IPS-11a (cell line): Measurements from ENCODE around the gene OLFML3.
"Not testable (repeated sequence)": the region's sequence is repeated elsewhere in the genome, so short reads cannot be mapped to it uniquely, and the experiment has no call there.

ENCODE experiments used
- H3K4me3 ChIP-seq: one replicate; pipeline ENCODE4 v1.5.1; 2013; ENCODE audit warnings: low read depth, low read length, control low read depth

OLFML3 gene

GRCh38 chr1:113990530-113990929 lies 11.3 kb downstream of the OLFML3 start:
- H3K4me3 ChIP-seq, result no peak overlapping the region

GRCh38 chr1:113990961-113991360 lies 11.7 kb downstream of the OLFML3 start:
- no peak overlapping the region for H3K4me3 ChIP-seq

GRCh38 chr1:113991467-113991997 lies 12.3 kb downstream of the OLFML3 start:
- H3K4me3 ChIP-seq, result no peak overlapping the region

- no peak overlapping the region for H3K4me3 ChIP-seq
Measured at GRCh38 chr1:113993072-113993471, 13.8 kb downstream of the OLFML3 start.

GRCh38 chr1:113993766-113994165 lies 14.5 kb downstream of the OLFML3 start:
- H3K4me3 ChIP-seq, result no peak overlapping the region

GRCh38 chr1:113995382-113995781 lies 16.1 kb downstream of the OLFML3 start:
- H3K4me3 ChIP-seq, result no peak overlapping the region

- H3K4me3 ChIP-seq, result no peak overlapping the region
Measured at GRCh38 chr1:113998361-113998760, 19.1 kb downstream of the OLFML3 start.

- H3K4me3 ChIP-seq, result no peak overlapping the region
Measured at GRCh38 chr1:113999233-113999632, 20.0 kb downstream of the OLFML3 start.

- H3K4me3 ChIP-seq, result no peak overlapping the region
Measured at GRCh38 chr1:113999799-114000198, 20.5 kb downstream of the OLFML3 start.

- H3K4me3 ChIP-seq, result no peak overlapping the region
Measured at GRCh38 chr1:114000406-114000805, 21.1 kb downstream of the OLFML3 start.

GRCh38 chr1:114002492-114003239 lies 23.4 kb downstream of the OLFML3 start:
- no peak overlapping the region for H3K4me3 ChIP-seq

GRCh38 chr1:114003431-114003830 lies 24.2 kb downstream of the OLFML3 start:
- no peak overlapping the region for H3K4me3 ChIP-seq

GRCh38 chr1:114006825-114007224 lies 27.6 kb downstream of the OLFML3 start:
- not testable (repeated sequence) for H3K4me3 ChIP-seq

- H3K4me3 ChIP-seq, result no peak overlapping the region
Measured at GRCh38 chr1:114008480-114008941, 29.2 kb downstream of the OLFML3 start.

GRCh38 chr1:114008993-114009392 lies 29.7 kb downstream of the OLFML3 start:
- H3K4me3 ChIP-seq, result no peak overlapping the region

- H3K4me3 ChIP-seq, result no peak overlapping the region
Measured at GRCh38 chr1:114009393-114009792, 30.1 kb downstream of the OLFML3 start.

- H3K4me3 ChIP-seq, result no peak overlapping the region
Measured at GRCh38 chr1:114010433-114011184, 31.3 kb downstream of the OLFML3 start.

- no peak overlapping the region for H3K4me3 ChIP-seq
Measured at GRCh38 chr1:114011796-114012195, 32.5 kb downstream of the OLFML3 start.

- H3K4me3 ChIP-seq, result no peak overlapping the region
Measured at GRCh38 chr1:114015075-114015474, 35.8 kb downstream of the OLFML3 start.

GRCh38 chr1:114019724-114020123 lies 40.5 kb downstream of the OLFML3 start:
- H3K4me3 ChIP-seq, result not testable (repeated sequence)

GRCh38 chr1:114021665-114022099 lies 42.4 kb downstream of the OLFML3 start:
- H3K4me3 ChIP-seq, result no peak overlapping the region

- H3K4me3 ChIP-seq, result no peak overlapping the region
Measured at GRCh38 chr1:114022877-114023276, 43.6 kb downstream of the OLFML3 start.
